HuH-7 (cell line): ENCODE results near the gene PLCL2.

Experiments used
- DNase-seq: peaks from one replicate; pipeline ENCODE4 v3.0.0; 2011; ENCODE audit warnings: low spot score

Gene PLCL2

GRCh38 chr3:16866571-16866970, 18.2 kb upstream of the PLCL2 start:
- DNase-seq: no peak

GRCh38 chr3:16868513-16868912, 16.2 kb upstream of the PLCL2 start:
- no peak for DNase-seq

GRCh38 chr3:16869261-16870005, 15.3 kb upstream of the PLCL2 start:
- no peak for DNase-seq

DNA sequence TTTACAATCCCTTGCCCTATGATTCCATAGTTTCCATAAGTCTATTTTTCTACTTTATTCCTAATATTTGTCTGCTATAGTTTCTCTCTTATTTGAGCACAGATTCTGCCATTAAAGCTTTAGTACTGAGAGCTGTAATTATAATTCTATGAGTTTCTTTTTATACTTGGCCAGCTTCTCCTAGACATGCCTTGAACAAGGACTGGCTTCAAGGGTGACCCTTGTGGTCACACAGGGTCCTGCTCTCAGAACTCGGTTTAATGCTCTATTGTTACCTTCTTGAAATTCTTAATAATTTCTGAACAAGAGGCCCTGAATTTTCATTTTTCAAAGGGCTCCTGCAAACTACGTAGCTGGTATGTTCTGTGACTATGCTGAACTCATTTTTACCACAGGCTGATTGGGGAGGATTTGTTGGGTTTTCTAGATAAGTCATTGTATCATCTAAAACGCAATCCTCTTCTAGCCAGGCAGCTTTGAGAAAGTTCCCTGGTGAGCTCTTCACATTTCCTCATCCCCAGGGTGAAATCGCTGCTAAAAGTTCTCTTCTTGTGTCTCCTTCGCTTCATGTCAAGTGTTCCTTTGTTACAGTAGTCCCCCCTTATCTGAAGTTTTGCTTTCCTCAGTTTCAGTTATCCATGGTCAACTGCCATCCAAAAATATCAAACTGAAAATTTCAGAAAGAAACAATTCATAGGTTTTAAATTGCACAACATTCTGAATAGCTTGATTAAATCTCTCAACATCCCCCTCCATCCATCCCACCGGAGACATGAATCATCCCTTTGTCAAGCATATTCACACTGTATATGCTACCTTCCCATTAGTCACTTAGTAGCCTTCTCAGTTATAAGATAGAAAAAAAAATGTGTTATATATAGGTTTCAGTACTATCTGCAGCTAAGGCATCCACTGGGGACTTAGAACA, 12.6 kb upstream of the PLCL2 start:
- no peak for DNase-seq

DNA sequence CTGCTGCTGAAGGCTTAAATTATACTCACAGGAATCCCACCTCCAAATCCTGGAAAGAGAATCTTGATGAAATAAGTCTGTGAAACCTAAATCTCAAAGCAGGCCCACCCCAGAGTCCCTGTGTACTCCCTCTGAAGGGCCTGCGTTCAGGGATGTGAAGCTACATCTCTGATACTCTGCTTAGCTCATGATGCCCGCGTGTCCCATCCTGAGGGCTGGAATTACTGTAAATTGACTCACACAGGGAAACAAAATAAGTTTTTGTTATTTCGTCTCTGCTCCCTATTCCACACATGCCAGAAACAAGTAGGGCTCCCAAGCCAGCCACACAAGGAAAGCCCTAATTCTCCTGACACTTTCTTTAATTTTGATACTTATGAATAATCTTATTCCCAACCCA, 10.9 kb upstream of the PLCL2 start:
- no peak for DNase-seq

GRCh38 chr3:16875876-16876550, 8.7 kb upstream of the PLCL2 start:
- DNase-seq: no peak

DNA sequence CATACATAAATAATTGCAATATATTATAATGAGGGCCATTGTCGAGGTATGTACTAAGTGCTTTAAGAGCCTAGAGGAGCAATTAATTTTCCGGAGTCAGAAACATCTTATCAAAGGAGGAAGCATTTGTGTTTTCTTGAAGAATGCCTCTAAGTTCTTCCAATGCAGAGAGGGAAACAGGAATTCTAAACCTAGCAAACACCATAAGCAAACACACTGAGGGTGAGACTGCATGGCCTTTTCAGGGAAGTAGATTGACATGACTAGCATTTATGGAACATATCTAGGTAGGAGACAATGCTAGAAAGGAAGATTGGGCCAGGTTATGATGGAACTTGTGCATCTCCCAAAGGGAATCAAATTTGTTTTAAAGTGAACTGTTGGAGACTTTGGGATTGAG, 7.2 kb upstream of the PLCL2 start:
- no peak for DNase-seq

DNA sequence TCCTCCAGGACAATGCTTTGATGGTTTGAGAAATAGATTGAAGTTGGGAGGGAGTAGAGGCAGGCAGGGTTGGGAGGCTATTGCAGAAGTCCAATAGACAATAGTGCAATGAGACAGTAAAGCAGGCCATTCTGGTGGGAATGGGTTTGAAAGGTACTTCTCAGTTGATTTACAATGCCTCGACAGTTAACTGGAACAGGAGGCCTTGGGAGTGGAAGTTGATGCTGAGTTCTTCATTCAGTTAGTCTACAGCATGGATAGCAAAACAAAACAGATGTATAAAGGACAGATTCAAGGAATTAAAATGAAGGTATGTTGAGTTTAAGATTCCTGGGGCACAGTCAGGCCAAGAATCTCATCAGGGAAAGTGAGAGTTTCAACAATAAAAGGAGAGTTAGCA, 6.8 kb upstream of the PLCL2 start:
- DNase-seq: no peak

DNA sequence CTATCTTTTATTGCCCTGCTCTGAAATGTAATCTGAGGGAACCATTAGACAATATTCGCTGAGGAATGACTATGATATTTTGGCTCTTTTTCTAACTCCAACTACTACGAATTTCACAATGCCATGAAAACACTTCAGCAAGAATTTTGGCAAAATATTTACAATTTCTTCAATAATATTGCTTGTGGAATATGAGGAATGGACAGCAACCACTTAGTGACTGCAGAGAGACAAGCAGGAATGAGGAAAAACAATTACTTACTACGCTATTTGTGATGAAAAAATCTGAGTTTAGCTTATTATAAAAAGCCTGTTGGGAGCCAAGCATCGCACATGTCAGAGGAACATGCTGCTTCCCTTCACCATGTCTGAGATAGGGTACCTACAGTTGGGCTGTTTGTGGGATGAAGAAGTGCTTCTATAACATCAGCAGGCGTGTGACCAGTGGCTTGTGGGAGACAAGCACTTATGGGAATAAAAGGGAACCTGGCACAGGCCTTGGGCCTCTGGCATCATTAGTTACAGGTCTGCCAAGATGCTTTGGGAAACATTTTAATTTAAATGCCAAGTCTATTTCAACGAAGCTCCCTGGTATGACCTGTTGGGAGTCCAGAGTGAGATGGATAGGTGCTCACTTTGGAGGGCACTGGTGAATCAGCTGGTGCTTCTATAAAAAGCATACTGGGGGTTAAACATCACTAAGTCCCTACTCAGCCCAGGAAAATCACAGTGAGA, 2.7 kb upstream of the PLCL2 start:
- no peak for DNase-seq

DNA sequence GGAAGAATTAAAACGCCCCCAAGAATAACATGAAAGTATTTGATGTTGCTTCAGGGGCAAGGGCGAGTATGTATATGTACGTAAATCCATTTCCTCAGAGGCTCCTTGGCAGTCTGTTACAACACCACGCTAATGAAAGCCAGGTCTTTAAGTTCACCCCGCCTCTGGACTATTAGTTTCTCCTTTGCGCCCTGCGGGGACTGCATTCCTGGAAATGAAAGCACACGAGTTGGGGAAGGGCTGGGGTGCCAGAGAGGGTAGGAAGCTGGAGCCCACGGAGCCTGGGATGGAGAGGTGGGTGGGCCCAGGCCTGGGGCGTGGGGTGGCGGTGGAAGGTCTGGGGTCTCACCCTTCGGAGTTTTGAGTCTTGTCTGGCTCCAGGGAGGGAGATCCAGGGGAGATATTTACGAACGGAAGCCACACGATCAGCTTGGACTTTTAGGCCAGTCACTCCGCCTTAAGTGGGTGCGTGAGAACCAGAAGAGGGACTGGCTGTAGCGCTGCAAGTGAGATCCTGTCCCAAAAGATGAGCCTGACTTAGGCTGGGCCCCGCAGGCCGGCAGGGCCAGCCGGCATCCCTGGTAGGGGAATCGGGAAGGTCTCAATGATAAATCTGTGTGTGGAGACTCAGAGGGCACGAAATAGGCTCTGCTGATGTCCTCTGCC, 1.6 kb upstream of the PLCL2 start:
- DNase-seq: no peak

DNA sequence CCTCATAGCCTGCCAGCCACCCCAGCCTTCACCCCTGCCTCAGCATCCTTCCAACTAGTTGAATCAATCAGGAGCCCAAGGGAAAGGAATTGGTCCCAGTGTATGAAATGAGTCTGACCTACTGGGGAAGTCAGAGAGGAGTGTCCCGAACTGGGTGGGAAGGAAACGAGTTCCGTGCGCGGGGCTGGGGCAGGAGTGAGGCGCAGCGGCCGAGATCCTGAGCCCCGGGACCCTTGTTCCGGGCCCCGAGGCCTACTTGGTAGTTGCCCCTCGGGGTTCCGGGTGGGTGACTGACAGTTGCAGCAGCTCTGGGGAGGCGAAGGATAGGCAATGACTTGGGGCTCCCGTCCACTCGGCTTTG, 1.1 kb upstream of the PLCL2 start:
- peak; percentile 46 for DNase-seq

DNA sequence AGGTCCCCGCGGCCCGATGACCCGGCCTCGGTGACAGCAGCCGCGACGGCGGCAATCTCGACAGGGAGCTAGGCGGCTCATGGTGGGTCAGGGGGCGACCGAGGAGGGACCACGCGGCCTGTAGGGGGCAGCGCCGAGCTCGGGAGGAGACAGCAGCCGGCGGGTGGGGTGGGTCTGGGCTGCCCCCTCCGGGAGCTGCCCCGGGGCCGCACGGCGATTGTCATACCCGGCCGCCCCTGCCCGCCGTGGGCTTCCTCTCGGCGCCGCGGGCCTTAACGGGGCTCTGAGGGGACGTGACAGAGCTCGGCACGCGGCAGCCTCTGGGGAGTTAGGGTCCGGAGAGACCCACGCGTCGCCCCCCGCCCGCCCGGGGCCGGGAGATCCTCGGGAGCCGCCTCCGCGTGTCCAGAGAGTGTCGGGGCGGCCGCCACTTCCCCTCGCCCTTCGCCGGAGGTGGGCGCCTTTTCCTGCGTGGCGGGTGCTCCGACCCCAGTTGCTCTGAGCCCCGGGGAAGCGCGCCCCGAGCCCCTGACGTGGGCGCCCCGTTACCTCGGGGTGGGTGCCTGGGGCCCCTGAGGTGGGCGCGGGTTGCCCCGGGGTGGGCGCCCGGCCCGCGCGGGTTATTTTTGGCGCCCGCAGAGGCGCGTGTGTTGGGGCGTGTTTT, 539 bp upstream of the PLCL2 start:
- DNase-seq: peak; percentile 99

- no peak for DNase-seq
Observed at GRCh38 chr3:16885593-16886302, 993 bp downstream of the PLCL2 start.

- no peak for DNase-seq
Observed at GRCh38 chr3:16886303-16886683, 1.5 kb downstream of the PLCL2 start.

GRCh38 chr3:16887130-16887529, 2.4 kb downstream of the PLCL2 start:
- DNase-seq: no peak

DNA sequence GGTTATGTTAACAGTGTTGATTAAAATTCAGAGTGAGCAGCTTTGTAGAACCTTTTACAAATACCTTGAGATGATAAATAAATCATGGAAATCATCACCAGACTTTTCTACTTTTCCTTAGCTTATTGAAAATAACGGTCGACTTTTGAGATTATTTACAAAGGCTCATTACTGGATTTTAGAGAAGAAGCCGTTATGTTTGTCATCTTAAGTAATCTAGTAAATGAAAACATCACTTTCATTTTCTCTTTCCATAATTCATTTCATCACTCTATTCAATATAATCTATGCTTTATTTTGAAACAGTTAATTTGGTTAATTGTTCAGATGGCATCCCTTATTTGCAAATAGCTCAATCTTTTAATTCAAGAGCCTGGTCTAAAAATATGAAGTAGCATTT, 3.6 kb downstream of the PLCL2 start:
- DNase-seq: no peak

DNA sequence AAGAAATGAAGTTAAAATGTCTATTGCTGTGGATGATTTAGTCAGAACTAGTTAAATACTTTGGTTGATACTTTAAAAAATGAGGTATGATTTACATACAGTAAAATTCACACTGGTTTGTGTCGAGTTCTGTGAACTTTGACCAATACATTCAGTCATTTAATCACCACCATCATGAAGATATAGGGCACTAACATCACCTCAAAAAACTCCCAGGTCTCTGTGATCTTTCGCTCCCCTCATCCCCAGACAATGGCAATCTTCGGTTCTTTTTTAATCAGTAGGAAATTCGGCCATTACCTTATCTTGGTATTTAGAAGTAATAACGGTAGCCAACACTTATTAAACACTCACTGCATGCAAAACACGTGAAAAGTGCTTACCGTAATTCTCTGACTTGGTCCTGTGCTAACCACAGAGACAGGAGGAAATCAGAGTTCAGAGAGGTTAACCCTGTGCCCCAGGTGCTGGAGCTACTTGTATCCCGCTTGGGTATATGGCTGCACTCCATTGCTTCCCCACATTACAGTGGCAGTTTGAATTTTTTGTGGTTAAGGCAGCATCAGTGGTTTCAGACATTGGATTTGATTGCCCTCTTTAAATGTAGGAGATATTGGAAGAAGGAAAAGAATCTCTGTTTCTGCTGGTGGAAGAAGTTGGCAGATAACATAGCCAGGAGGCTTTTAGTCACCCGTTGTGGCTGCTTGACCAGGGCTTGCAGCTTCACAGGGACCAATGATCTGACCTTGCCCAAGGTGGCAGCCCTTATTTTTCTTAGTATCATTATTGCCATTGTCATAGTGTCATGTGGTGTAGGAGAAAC, 4.2 kb downstream of the PLCL2 start:
- DNase-seq: no peak

- DNase-seq: no peak
Observed at GRCh38 chr3:16890597-16891333, 6.0 kb downstream of the PLCL2 start.
